ENCODE results near the gene FARP1. TPM values are rescaled to one million over a fixed set of nuclear protein-coding genes. Genes with fewer than 3 reads are reported as not detected.

Gene FARP1
- polyA plus RNA-seq, 2 of the 4 experiments (the other 2 are of a cell fraction) = 9.4 to 13.0 TPM

DNA sequence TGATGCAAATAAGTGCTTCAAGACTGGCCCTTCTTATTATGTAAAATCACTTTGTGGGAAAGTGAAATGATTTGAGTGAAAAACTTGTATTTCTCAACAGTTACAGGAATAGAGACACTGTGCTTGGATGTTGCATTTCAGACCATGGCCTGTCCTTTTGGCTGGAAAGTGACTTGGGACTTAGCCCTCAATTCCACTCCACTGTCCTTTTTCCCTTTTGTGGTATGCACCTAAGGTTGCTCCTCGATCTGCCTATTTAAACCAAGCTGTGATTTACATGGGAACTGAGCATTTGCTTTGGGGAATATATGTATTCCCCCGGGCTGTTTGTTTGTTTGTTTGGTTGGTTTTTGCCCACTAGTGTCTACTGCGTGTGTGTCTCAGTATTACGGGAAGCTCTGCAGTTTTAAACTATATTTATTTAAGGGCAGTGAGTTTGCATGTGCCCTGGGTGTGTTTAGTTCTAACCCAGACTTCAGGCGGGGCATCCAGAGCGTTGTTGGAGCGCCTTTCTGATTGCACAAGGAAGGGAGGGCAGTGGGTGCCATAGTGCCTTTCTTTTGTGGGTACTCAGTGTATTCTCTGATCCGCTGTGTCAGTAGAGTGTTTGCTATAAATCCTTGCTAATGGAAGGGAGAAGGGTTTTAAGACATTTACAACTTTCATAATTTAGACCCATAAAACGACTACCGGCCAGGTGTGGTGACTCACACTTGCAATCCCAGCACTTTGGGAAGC is 52.3 kb downstream of the FARP1 start:
- no peak overlapping the region for H3K27ac ChIP-seq
- 0 out of 3 replicates have a peak, but pooled peaks cover 3% of the 10 kb centered on the region for H3K4me1 ChIP-seq
- 87% methylated on average over 10 of the region's 10 CpGs for WGBS (ENCODE audit: missing lambda C conversion rate)
- FAIRE-seq (no peak), ATAC-seq (no peak), DNase-seq (ENCODE audit: low read depth in 1 of 2, low spot score in 1 of 2) (no peak)
- no peak overlapping the region for H3K4me2 ChIP-seq
- no peak overlapping the region for H3K4me3 ChIP-seq
- POLR2A ChIA-PET = no interaction called here
- CTCF ChIA-PET = no interaction called here
- TF ChIP-seq MAZ (IDR thresholded peaks at IDR 0.05; ENCODE audit: borderline replicate concordance, low read depth, low read length) (no peak), NPAS2 (CRISPR knock-in tag; IDR thresholded peaks at IDR 0.05; ENCODE audit: borderline replicate concordance) (no peak), FOSL2 (IDR thresholded peaks at IDR 0.05) (no peak), FOSL2 (CRISPR knock-in tag; IDR thresholded peaks at IDR 0.05) (no peak), SMC3 (IDR thresholded peaks at IDR 0.05) (no peak), EP300 (IDR thresholded peaks at IDR 0.05) (no peak), CHD2 (IDR thresholded peaks at IDR 0.05; ENCODE audit: low read length, partially characterized antibody) (no peak)
- H3K9me3 ChIP-seq = no peaks in the 10 kb centered on the region

DNA sequence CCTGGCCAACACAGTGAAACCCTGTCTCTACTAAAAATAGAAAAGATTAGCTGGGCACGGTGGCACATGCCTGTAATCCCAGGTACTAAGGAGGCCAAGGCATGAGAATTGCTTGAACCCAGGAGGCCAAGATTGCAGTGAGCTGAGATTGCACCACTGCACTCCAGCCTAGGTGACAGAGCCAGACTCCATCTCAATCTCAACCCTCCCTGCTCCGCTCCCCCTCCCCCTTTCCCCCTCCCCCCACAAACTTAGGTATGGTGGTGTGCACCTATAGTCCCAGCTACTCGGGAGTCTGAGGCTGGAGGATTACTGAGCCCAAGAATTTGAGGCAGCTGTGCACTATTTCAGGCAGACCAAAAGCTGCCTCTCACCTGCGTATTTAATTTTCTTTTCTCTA is 55.8 kb downstream of the FARP1 start:
- FAIRE-seq (no peak), ATAC-seq (no peak), DNase-seq (ENCODE audit: low read depth in 1 of 2, low spot score in 1 of 2) (no peak)
- 80% methylated on average over 3 of the region's 4 CpGs for WGBS (ENCODE audit: missing lambda C conversion rate)
- no peak overlapping the region for H3K27ac ChIP-seq
- ChIA-PET POLR2A (no interaction called here), CTCF (no interaction called here)
- 0 out of 3 replicates have a peak, but pooled peaks cover 3% of the 10 kb centered on the region for H3K4me1 ChIP-seq
- TF ChIP-seq FOSL2 (IDR thresholded peaks at IDR 0.05) (no peak), FOSL2 (CRISPR knock-in tag; IDR thresholded peaks at IDR 0.05) (no peak), NR3C1 (IDR thresholded peaks at IDR 0.05) (no peak), POLR2AphosphoS2 (conservative IDR thresholded peaks at IDR 0.05; ENCODE audit: low read length) (no peak), FOXS1 (CRISPR knock-in tag; IDR thresholded peaks at IDR 0.05) (no peak), JUN (IDR thresholded peaks at IDR 0.05) (no peak), RNF2 (IDR thresholded peaks at IDR 0.05; ENCODE audit: borderline replicate concordance, low read depth) (no peak), EHMT2 (IDR thresholded peaks at IDR 0.05; ENCODE audit: low read depth) (no peak), TP53 (CRISPR knock-in tag; IDR thresholded peaks at IDR 0.05) (no peak), TFCP2L1 (CRISPR knock-in tag; IDR thresholded peaks at IDR 0.05) (no peak), CBX2 (IDR thresholded peaks at IDR 0.05; ENCODE audit: borderline replicate concordance, low read depth) (no peak), ESRRA (IDR thresholded peaks at IDR 0.05; ENCODE audit: borderline replicate concordance, low read length) (no peak)
- TF ChIP-seq, protein P1, sequence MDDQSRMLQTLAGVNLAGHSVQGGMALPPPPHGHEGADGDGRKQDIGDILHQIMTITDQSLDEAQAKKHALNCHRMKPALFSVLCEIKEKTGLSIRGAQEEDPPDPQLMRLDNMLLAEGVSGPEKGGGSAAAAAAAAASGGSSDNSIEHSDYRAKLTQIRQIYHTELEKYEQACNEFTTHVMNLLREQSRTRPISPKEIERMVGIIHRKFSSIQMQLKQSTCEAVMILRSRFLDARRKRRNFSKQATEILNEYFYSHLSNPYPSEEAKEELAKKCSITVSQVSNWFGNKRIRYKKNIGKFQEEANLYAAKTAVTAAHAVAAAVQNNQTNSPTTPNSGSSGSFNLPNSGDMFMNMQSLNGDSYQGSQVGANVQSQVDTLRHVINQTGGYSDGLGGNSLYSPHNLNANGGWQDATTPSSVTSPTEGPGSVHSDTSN (IDR thresholded peaks at IDR 0.05) = no peak
- TF ChIP-seq, protein P2, sequence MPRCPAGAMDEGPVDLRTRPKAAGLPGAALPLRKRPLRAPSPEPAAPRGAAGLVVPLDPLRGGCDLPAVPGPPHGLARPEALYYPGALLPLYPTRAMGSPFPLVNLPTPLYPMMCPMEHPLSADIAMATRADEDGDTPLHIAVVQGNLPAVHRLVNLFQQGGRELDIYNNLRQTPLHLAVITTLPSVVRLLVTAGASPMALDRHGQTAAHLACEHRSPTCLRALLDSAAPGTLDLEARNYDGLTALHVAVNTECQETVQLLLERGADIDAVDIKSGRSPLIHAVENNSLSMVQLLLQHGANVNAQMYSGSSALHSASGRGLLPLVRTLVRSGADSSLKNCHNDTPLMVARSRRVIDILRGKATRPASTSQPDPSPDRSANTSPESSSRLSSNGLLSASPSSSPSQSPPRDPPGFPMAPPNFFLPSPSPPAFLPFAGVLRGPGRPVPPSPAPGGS (IDR thresholded peaks at IDR 0.05) = no peak
- TF ChIP-seq, protein P3, sequence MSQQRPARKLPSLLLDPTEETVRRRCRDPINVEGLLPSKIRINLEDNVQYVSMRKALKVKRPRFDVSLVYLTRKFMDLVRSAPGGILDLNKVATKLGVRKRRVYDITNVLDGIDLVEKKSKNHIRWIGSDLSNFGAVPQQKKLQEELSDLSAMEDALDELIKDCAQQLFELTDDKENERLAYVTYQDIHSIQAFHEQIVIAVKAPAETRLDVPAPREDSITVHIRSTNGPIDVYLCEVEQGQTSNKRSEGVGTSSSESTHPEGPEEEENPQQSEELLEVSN (IDR thresholded peaks at IDR 0.05; ENCODE audit: borderline replicate concordance, low read depth) = no peak
- TF ChIP-seq, protein P4, sequence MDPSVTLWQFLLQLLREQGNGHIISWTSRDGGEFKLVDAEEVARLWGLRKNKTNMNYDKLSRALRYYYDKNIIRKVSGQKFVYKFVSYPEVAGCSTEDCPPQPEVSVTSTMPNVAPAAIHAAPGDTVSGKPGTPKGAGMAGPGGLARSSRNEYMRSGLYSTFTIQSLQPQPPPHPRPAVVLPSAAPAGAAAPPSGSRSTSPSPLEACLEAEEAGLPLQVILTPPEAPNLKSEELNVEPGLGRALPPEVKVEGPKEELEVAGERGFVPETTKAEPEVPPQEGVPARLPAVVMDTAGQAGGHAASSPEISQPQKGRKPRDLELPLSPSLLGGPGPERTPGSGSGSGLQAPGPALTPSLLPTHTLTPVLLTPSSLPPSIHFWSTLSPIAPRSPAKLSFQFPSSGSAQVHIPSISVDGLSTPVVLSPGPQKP (IDR thresholded peaks at IDR 0.05; ENCODE audit: low read depth, low read length) = no peak
- H3K4me3 ChIP-seq = no peak overlapping the region
- no peaks in the 10 kb centered on the region for H3K9me3 ChIP-seq
- H3K4me2 ChIP-seq = no peak overlapping the region

Measured in A549 (cell line).